Measurements from ENCODE around the gene FSTL4. TPM values are rescaled to one million over a fixed set of nuclear protein-coding genes. Genes with fewer than 3 reads are reported as not detected.

FSTL4 gene
- polyA plus RNA-seq, 1 donor (not counting 4 experiments of a cell fraction or from before 2014, with no cell fraction given): 1.7 TPM

DNA sequence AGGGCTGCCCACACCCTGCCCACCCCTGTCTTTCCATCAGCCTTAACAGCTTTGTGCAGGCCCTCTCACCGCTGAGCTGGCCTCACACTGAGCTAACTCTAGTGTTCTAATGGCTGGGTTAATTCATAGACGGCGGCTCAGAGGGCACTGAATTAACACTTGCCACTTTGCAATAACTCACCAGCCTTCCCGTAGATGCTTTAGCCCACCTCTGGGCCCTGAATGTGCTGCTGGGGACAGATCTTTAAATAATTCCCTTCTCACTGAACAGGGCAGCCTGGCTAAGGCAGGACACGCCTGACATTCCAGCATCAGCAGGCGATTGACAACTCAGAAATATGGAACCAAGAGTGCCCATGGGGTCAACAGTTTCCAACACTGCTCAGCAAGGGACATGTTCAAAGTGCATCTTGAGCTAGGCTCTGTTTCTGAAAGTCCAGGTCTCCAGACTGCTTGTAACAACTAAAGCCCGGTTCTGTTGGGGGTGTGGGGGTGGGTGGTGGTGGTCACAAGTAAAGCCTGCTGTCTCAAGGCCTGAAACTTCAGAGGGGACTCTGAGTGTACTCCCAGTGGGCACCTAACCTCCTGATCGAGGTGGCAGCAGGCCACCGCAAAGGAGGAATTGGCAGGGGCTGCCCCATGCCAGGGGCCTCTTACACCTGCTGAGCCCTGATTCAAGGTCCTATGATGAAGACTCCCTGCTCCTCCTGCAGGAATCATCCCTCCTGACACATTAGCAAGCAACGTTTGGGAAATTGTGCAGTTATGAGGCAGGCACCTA is 248.3 kb downstream of the FSTL4 start:
- Histone ChIP-seq H3K9ac (ENCODE audit: control insufficient read depth, extremely low read depth, insufficient read depth, low read length) (no peak overlapping the region), H3K9me3 (ENCODE audit: control insufficient read depth, low read depth, low read length) (no peaks in the 10 kb centered on the region), H3K4me3 (ENCODE audit: control insufficient read depth in 2 of 3, extremely low read depth in 1 of 3, insufficient read depth in 2 of 3, low read depth in 1 of 3, low read length in 3 of 3) (no peak overlapping the region), H3K4me2 (ENCODE audit: control insufficient read depth, extremely low read depth, insufficient read depth, low read depth, low read length) (no peak overlapping the region), H3K9me1 (ENCODE audit: control insufficient read depth, extremely low read depth, insufficient read depth, low read length) (no peaks in the 10 kb centered on the region), H3K4me1 (ENCODE audit: control insufficient read depth, extremely low read depth, insufficient read depth, low read length) (no peaks in the 10 kb centered on the region), H3K79me2 (ENCODE audit: control insufficient read depth, insufficient read depth, low read length) (no peaks in the 10 kb centered on the region), H4K20me1 (ENCODE audit: control insufficient read depth, extremely low read depth, insufficient read depth, low read length) (no peaks in the 10 kb centered on the region), H2AFZ (ENCODE audit: control insufficient read depth, low read length) (no peak overlapping the region), H3K27ac (ENCODE audit: control insufficient read depth, insufficient read depth, low read length) (no peak overlapping the region), H3K36me3 (ENCODE audit: control insufficient read depth in 2 of 2, extremely low read depth in 1 of 2, insufficient read depth in 2 of 2, low read length in 2 of 2) (no peaks in the 10 kb centered on the region), H3K27me3 (ENCODE audit: control insufficient read depth, extremely low read depth, insufficient read depth, low read length) (peaks cover 3% of the 10 kb centered on the region)
- FAIRE-seq: no peak
- dilution Hi-C loops (cut with MboI; ENCODE audit: extremely low pct_ligation_motif_present, low sequenced_read_pairs): no loop called here
- DNase-seq (ENCODE audit: low read depth, low spot score): no peak
- TF ChIP-seq, protein P1, sequence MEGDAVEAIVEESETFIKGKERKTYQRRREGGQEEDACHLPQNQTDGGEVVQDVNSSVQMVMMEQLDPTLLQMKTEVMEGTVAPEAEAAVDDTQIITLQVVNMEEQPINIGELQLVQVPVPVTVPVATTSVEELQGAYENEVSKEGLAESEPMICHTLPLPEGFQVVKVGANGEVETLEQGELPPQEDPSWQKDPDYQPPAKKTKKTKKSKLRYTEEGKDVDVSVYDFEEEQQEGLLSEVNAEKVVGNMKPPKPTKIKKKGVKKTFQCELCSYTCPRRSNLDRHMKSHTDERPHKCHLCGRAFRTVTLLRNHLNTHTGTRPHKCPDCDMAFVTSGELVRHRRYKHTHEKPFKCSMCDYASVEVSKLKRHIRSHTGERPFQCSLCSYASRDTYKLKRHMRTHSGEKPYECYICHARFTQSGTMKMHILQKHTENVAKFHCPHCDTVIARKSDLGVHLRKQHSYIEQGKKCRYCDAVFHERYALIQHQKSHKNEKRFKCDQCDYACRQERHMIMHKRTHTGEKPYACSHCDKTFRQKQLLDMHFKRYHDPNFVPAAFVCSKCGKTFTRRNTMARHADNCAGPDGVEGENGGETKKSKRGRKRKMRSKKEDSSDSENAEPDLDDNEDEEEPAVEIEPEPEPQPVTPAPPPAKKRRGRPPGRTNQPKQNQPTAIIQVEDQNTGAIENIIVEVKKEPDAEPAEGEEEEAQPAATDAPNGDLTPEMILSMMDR (optimal IDR thresholded peaks at IDR 0.05 in 1 of 3, IDR thresholded peaks at IDR 0.05 in 1 of 3, conservative IDR thresholded peaks at IDR 0.05 in 1 of 3; ENCODE audit: extremely low read depth in 1 of 3, insufficient read depth in 2 of 3, low read length in 3 of 3): no peak
- no peak for TF ChIP-seq EZH2 (IDR thresholded peaks at IDR 0.05; ENCODE audit: low read length)

GRCh38 chr5:133362438-133362837 is 249.9 kb downstream of the FSTL4 start:
- H3K4me3 ChIP-seq (ENCODE audit: control insufficient read depth in 2 of 3, extremely low read depth in 1 of 3, insufficient read depth in 2 of 3, low read depth in 1 of 3, low read length in 3 of 3): no peak overlapping the region
- TF ChIP-seq, protein P1 (optimal IDR thresholded peaks at IDR 0.05 in 1 of 3, IDR thresholded peaks at IDR 0.05 in 1 of 3, conservative IDR thresholded peaks at IDR 0.05 in 1 of 3; ENCODE audit: extremely low read depth in 1 of 3, insufficient read depth in 2 of 3, low read length in 3 of 3): no peak
- no peak for TF ChIP-seq EZH2 (IDR thresholded peaks at IDR 0.05; ENCODE audit: low read length)
- H3K9me1 ChIP-seq (ENCODE audit: control insufficient read depth, extremely low read depth, insufficient read depth, low read length): no peaks in the 10 kb centered on the region
- H3K27ac ChIP-seq (ENCODE audit: control insufficient read depth, insufficient read depth, low read length): no peak overlapping the region
- H4K20me1 ChIP-seq (ENCODE audit: control insufficient read depth, extremely low read depth, insufficient read depth, low read length): no peaks in the 10 kb centered on the region
- H3K9ac ChIP-seq (ENCODE audit: control insufficient read depth, extremely low read depth, insufficient read depth, low read length): no peak overlapping the region
- FAIRE-seq: no peak
- H3K4me1 ChIP-seq (ENCODE audit: control insufficient read depth, extremely low read depth, insufficient read depth, low read length): no peaks in the 10 kb centered on the region
- H3K4me2 ChIP-seq (ENCODE audit: control insufficient read depth, extremely low read depth, insufficient read depth, low read depth, low read length): no peak overlapping the region
- DNase-seq (ENCODE audit: low read depth, low spot score): no peak
- H3K9me3 ChIP-seq (ENCODE audit: control insufficient read depth, low read depth, low read length): no peaks in the 10 kb centered on the region
- H3K36me3 ChIP-seq (ENCODE audit: control insufficient read depth in 2 of 2, extremely low read depth in 1 of 2, insufficient read depth in 2 of 2, low read length in 2 of 2): no peaks in the 10 kb centered on the region
- peaks cover 3% of the 10 kb centered on the region for H3K27me3 ChIP-seq (ENCODE audit: control insufficient read depth, extremely low read depth, insufficient read depth, low read length)
- dilution Hi-C loops (cut with MboI; ENCODE audit: extremely low pct_ligation_motif_present, low sequenced_read_pairs): no loop called here
- H2AFZ ChIP-seq (ENCODE audit: control insufficient read depth, low read length): no peak overlapping the region
- H3K79me2 ChIP-seq (ENCODE audit: control insufficient read depth, insufficient read depth, low read length): no peaks in the 10 kb centered on the region

Measured in keratinocyte (primary cell).